CD4-positive, alpha-beta memory T cell (primary cell): Measurements from ENCODE around the gene ATP11A. TPM values are rescaled to one million over a fixed set of nuclear protein-coding genes. Genes with fewer than 3 reads are reported as not detected.

Experiments
- CTCF ChIA-PET: fragments of 350-600 bp; sonication (Branson Sonifier 250); formaldehyde crosslinking; loops from one replicate; lab custom pipeline; 2021; ENCODE audit warnings: inconsistent platforms; ENCODE audit not compliant: partially characterized antibody; lab: Charles Lee
- POLR2A ChIA-PET: fragments of 350-600 bp; sonication (Branson Sonifier 250); formaldehyde crosslinking; loops from one replicate; lab custom pipeline; 2021; ENCODE audit not compliant: partially characterized antibody; lab: Charles Lee
- DNase-seq, 5 donors: peaks; one replicate each; pipeline versions ENCODE4 v3.0.0 to v3.0.0-alpha.2; 2020 to 2022; ENCODE audit warnings: mixed read lengths in 1 of 5
- H3K27ac ChIP-seq: one replicate; pipeline ENCODE4 v1.7.0; 2013; ENCODE audit warnings: low read depth, low read length
- H3K27me3 ChIP-seq: 2 replicates; pipeline ENCODE4 v1.7.0; 2013; ENCODE audit warnings: mild to moderate bottlenecking, low read length, moderate library complexity; ENCODE audit not compliant: insufficient read depth
- H3K36me3 ChIP-seq: 2 replicates; pipeline ENCODE4 v1.7.0; 2013; ENCODE audit warnings: mild to moderate bottlenecking, low read length, moderate library complexity; ENCODE audit not compliant: insufficient read depth
- H3K4me1 ChIP-seq: 2 replicates; pipeline ENCODE4 v1.7.0; 2013; ENCODE audit warnings: mild to moderate bottlenecking, low read length, moderate library complexity; ENCODE audit not compliant: insufficient read depth
- H3K4me3 ChIP-seq, 2 donors: one replicate each; pipeline ENCODE4 v1.7.0; 2013; ENCODE audit warnings: low read length in 2 of 2, mild to moderate bottlenecking in 1 of 2
- H3K9me3 ChIP-seq, 2 donors: one replicate each; pipeline ENCODE4 v1.7.0; 2013; ENCODE audit warnings: low read length in 2 of 2, control low read depth in 1 of 2; ENCODE audit not compliant: control insufficient read depth in 1 of 2
- H3K27ac Mint-ChIP-seq, 7 donors: one replicate each; pipeline ENCODE4 v1.8.0; 2020 to 2021; ENCODE audit warnings: mixed read lengths in 7 of 7, mild to moderate bottlenecking in 6 of 7, inconsistent platforms in 3 of 7, moderate library complexity in 3 of 7
- H3K27me3 Mint-ChIP-seq, 2 donors: one replicate each; pipeline ENCODE4 v1.8.0; 2020 to 2021; ENCODE audit warnings: mixed read lengths in 2 of 2
- H3K36me3 Mint-ChIP-seq, 2 donors: one replicate each; pipeline ENCODE4 v1.8.0; 2020 to 2021; ENCODE audit warnings: mixed read lengths in 2 of 2, inconsistent platforms in 1 of 2, mild to moderate bottlenecking in 1 of 2
- H3K4me1 Mint-ChIP-seq, 4 donors: one replicate each; pipeline ENCODE4 v1.8.0; 2020 to 2021; ENCODE audit warnings: mixed read lengths in 4 of 4, mild to moderate bottlenecking in 1 of 4
- H3K4me3 Mint-ChIP-seq, 8 donors: one replicate each; pipeline ENCODE4 v1.8.0; 2020 to 2021; ENCODE audit warnings: mixed read lengths in 8 of 8, mild to moderate bottlenecking in 7 of 8, moderate library complexity in 6 of 8, inconsistent platforms in 3 of 8
- H3K9me3 Mint-ChIP-seq, 8 donors: one replicate each; pipeline ENCODE4 v1.8.0; 2020 to 2021; ENCODE audit warnings: mixed read lengths in 8 of 8, mild to moderate bottlenecking in 5 of 8, inconsistent platforms in 3 of 8, moderate library complexity in 1 of 8
- intact Hi-C: fragments of 100-400 bp; cut with micrococcal nuclease; formaldehyde crosslinking; loops from one replicate; pipeline ENCODE4 v1.15.1; 2023
- polyA plus RNA-seq, 2 donors: library from polyadenylated mRNA; unstranded; fragments of 300-500 nt; fragmentation: Illumina TruSeq; gene quantifications; one replicate each; pipeline ENCODE4 v1.2.3, GENCODE V29; 2021
- total RNA-seq, 2 experiments: library from RNA; stranded (reverse); gene quantifications; one replicate each; pipeline ENCODE4 v1.2.3, GENCODE V29; 2021

Gene ATP11A
- total and polyA plus RNA-seq, 4 experiments from 2014 or later: 1.1 to 50.5 (median 30.7) TPM

DNA sequence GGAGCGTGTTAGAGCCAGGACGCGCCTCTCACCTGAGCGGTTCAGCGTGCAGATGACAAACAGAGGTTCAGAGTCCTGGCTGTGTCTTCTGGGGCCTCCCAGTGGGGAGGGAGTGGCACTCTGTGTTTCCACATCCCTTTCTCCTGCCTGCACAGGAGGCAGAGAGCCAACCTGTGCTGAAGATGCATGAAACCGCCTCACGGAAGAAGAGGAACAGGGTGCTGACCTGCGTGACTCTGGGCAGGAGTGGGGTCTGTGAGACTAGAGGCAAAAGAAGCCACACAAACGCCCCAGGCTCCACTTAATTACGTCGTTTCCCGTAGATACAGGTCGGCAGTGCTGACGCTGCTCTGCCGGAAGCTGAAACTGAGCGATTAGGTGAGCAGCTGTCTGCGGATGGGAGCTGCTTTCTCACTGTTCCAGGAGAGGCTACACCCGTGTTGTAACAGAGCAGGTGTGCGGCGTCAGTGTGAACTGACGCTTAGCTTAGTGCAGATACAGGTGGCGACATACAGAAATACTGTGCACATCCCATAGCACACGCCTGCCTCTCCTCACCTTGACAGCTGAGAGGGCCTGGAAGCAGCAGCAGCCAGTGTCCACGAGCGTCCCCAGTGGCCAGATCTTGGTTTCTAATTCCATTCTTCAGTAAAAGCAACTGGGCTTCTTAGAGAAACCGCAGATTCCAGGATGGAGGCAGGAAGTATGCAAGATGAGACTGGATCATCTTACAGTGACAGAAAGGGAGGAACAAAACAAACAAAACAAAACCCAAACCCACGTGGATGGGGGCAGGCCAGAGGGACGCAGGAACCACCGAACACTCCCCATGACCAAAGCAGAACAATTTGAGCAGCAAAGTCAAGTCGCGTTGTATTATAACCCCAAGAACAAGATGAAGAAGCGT is 241.4 kb downstream of the ATP11A start:
- Histone ChIP-seq H3K4me1 (peaks cover 7% of the 10 kb centered on the region), H3K27me3 (peaks cover 15% of the 10 kb centered on the region), H3K9me3 (no peaks in the 10 kb centered on the region), H3K4me3 (no peak overlapping the region), H3K27ac (no peak overlapping the region), H3K36me3 (no peaks in the 10 kb centered on the region)
- Mint-ChIP-seq H3K36me3 (no peaks in the 10 kb centered on the region), H3K27me3 (peaks cover 20 to 47% of the 10 kb centered on the region in 2 donors), H3K4me1 (peaks cover 0 to 11% (median under 1%) of the 10 kb centered on the region in 4 donors), H3K9me3 (peaks cover 0 to 5% (median 0%) of the 10 kb centered on the region in 8 donors), H3K4me3 (no peak overlapping the region), H3K27ac (no peak overlapping the region)
- intact Hi-C loops: no loop called here
- ChIA-PET CTCF (no interaction called here), POLR2A (no interaction called here)
- DNase-seq: no peak

DNA sequence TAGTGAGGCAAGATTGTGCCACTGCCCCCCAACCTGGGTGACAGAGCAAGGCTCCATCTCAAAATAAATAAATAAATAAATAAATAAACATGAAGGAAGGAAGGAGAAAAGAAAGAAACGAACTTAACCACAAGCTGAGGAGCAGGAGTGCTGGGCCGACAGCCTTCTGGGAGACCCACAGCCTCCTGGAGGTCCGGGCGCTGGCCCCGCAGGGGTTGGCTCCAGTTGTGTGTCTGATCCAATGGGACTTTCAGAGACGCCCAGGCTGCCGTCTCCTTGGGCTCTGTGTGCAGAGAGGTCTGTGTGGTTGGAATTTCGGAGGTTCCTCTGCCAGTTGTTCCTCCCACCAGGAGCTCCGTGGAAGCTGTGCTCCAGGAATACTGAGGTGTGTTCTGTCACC is 243.1 kb downstream of the ATP11A start:
- CTCF ChIA-PET: interaction anchor here (0.9 kb wide), 1 partner anchor 10 kb away, joined by 3 read pairs; no protein-coding TSS in a partner anchor
- H3K27me3 ChIP-seq: peaks cover 15% of the 10 kb centered on the region
- H3K4me1 ChIP-seq: peaks cover 7% of the 10 kb centered on the region
- Mint-ChIP-seq H3K36me3 (no peaks in the 10 kb centered on the region), H3K4me3 (no peak overlapping the region), H3K27ac (no peak overlapping the region), H3K27me3 (peaks cover 26 to 37% of the 10 kb centered on the region in 2 donors), H3K9me3 (no peaks in the 10 kb centered on the region), H3K4me1 (peaks cover 0 to 11% (median 2%) of the 10 kb centered on the region in 4 donors)
- no peak for DNase-seq
- intact Hi-C loops: no loop called here
- no peaks in the 10 kb centered on the region for H3K9me3 ChIP-seq
- POLR2A ChIA-PET: no interaction called here
- H3K4me3 ChIP-seq: no peak overlapping the region
- H3K36me3 ChIP-seq: no peaks in the 10 kb centered on the region
- no peak overlapping the region for H3K27ac ChIP-seq

DNA sequence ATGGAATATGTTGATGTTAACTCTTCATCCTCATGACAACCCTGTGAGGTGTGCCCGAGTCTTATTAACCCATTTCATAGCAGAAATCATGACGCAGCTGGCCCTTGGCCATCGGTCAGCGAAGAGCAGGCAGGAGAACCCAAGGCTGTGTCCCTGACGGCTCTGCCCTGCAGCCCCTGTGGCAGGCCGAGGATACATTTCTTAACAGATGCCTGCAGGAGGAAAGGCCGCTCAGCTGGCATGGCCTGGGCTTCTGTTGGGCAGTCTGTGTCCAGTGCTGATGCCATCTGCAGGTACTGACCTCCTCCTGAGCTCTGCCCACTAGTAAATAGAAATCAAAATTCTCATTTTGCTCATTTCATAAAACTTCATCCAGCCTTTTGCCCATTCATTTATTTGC is 243.8 kb downstream of the ATP11A start:
- Histone ChIP-seq H3K27me3 (peaks cover 12% of the 10 kb centered on the region), H3K9me3 (no peaks in the 10 kb centered on the region), H3K4me3 (no peak overlapping the region), H3K27ac (no peak overlapping the region), H3K4me1 (peaks cover 7% of the 10 kb centered on the region), H3K36me3 (no peaks in the 10 kb centered on the region)
- Mint-ChIP-seq H3K27me3 (peaks cover 22 to 35% of the 10 kb centered on the region in 2 donors), H3K36me3 (no peaks in the 10 kb centered on the region), H3K27ac (no peak overlapping the region), H3K4me1 (peaks cover 0 to 11% (median 2%) of the 10 kb centered on the region in 4 donors), H3K9me3 (no peaks in the 10 kb centered on the region), H3K4me3 (no peak overlapping the region)
- DNase-seq: no peak
- POLR2A ChIA-PET: no interaction called here
- CTCF ChIA-PET: no interaction called here
- intact Hi-C loops: no loop called here

DNA sequence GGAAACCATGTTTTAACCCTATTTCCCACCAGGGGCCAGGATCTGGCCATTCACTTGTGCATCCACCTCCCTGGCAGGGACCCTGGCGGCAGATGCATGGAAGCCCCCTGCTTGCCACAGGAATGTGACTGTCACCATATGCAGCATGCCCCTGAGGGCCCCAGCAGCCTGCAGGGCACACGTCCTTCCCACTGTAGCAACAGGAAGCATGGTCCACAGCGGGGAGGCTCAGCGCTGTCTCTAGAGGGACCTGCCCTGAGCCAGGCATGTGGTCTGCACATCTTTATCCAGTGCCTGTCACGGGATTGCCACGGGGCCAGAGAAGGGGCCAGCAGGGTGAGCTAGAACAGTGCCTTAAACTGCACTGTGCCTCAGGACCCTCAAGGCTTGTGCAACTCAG is 244.2 kb downstream of the ATP11A start:
- CTCF ChIA-PET: no interaction called here
- DNase-seq: no peak
- Histone ChIP-seq H3K27ac (no peak overlapping the region), H3K36me3 (no peaks in the 10 kb centered on the region), H3K9me3 (no peaks in the 10 kb centered on the region), H3K27me3 (peaks cover 12% of the 10 kb centered on the region), H3K4me3 (no peak overlapping the region), H3K4me1 (peaks cover 6% of the 10 kb centered on the region)
- POLR2A ChIA-PET: no interaction called here
- H3K4me1 Mint-ChIP-seq: peaks cover 0 to 9% (median 2%) of the 10 kb centered on the region in 4 donors
- H3K27me3 Mint-ChIP-seq: peaks cover 21 to 33% of the 10 kb centered on the region in 2 donors
- no peak overlapping the region for H3K4me3 Mint-ChIP-seq
- H3K36me3 Mint-ChIP-seq: no peaks in the 10 kb centered on the region
- intact Hi-C loops: no loop called here
- H3K27ac Mint-ChIP-seq: no peak overlapping the region
- H3K9me3 Mint-ChIP-seq: no peaks in the 10 kb centered on the region

Other genes starting within 250 kb of the ATP11A start
- gene TUBGCP3, start 101.9 kb upstream of the ATP11A start, total RNA-seq: 10 to 100 TPM; 39.4 to 43.7 TPM
- 10 to 100 TPM; 13.1 to 18.8 TPM for gene TUBGCP3, start 101.9 kb upstream of the ATP11A start, polyA plus RNA-seq